ENCODE measurements around the gene HDAC4.
"Not testable (repeated sequence)": the region's sequence is repeated elsewhere in the genome, so short reads cannot be mapped to it uniquely, and the experiment has no call there.

HDAC4 gene

DNA sequence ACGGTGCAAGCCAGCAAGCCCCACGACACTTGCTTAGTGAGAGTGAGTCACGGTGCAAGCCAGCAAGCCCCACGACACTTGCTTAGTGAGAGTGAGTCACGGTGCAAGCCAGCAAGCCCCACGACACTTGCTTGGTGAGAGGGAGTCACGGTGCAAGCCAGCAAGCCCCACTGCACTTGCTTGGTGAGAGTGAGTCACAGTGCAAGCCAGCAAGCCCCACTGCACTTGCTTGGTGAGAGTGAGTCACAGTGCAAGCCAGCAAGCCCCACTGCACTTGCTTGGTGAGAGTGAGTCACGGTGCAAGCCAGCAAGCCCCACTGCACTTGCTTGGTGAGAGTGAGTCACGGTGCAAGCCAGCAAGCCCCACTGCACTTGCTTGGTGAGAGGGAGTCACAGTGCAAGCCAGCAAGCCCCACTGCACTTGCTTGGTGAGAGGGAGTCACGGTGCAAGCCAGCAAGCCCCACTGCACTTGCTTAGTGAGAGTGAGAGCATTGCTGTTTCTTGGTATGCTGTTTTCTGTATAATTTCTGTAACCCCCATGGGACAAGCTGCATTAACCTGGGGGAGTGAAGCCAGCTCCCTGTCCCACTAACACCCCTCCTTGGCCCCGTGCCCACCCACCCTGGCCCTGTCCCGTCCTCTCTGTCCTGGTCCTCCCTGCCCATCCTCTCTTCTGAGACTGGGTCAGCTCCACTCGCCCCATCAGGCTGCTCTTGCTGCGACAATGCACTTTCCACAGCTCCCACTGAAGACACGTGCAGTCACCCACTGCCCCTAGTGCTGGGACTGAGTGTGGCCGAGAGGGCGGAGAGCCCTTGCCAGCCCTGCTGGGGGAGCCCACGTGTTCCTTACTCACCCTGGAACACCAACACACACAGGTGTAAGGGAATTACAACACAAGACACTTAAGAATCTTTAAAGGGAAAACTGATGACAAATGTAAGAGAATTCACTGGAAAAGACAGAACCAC lies 331.2 kb downstream of the HDAC4 start:
- not testable (repeated sequence) for DNase-seq

DNA sequence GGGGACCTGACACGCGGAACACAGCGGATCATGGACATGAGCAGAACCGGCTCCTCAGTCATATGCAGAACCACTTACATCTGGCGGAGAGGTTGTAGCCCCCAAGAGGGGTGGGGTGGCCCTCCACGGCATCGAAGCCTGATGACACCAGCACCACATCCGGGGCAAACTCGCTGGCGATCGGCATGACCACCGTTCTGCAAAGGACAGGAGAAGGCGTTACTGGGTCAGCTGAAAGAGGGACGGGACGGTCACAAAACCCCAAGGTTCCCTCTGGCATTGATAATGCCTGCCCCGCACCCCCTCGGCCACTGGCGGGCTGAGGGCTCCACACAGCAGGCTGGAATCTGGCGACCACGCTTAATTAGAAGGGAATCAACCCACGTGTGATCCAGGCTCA lies 332.4 kb downstream of the HDAC4 start:
- DNase-seq, result no peak

DNA sequence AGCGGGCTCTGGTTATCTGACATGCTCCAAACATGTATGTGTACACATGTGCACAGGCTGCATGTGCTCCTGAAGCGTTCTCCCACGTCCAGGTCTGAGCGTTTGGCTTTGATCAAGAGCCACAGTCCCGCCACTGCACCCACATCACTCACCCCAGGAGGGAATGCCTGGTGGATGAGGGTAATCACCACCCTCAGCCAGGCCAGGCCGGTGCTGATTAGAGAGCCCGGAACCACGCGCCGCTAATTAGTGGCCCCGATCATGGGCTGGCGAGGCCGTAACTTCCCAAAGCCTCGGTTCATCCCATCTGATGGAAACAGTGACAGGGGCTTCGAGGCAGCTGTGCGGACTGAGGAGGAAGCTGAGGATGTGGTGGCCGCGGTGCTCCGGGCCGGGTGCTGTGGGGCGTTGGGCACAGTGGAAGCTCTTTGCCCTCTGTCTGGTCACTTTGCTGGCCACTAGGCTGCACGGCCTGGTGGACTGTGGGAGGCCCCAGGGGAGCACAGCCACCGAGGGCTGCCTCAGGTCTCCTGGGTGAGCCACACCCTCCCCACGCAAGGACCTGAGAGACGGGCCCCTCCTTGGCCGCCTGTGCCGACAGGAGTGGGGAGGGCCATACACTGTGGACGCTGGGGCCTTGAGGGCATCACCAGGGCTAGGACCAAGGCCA lies 333.5 kb downstream of the HDAC4 start:
- no peak for DNase-seq

DNA sequence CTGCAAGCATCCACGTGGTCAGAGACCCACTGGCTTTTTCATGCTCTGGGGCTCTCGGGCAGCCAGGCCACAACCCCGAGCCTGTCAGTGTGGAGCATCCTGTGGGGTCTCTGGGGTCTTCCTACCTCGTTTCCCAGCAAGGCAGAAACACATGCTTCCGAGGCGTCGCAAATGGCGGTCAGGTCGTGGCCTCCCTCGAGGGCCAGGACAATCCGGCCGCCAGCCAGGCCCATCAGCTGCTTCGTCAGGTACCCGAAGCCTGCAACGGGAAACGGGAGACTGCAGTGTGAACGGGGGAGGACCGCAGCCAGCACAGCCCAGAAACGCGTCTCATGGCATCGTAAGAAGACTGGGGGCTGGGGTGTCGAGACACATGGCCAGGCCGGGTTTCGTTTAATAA lies 334.2 kb downstream of the HDAC4 start:
- no peak for DNase-seq

DNA sequence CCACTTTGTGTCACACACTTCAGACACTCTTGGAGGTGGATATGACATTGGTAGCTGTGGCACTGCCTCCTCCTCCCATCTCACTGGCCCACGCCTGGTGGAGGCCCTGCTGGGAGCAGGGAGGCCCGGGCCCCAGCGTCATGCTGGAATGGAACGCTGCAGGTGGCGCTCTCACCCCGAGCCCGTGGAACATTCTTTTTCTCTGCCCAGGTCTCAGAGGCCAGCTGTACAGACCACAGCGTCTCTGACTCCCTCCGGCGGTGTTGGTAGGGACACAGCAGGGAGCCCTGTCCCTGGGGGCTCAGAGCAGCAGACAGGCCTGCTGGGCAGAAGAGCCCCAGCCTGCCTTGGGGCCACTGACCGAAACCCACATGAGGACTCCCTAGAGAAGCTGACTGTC lies 334.9 kb downstream of the HDAC4 start:
- no peak for DNase-seq

DNA sequence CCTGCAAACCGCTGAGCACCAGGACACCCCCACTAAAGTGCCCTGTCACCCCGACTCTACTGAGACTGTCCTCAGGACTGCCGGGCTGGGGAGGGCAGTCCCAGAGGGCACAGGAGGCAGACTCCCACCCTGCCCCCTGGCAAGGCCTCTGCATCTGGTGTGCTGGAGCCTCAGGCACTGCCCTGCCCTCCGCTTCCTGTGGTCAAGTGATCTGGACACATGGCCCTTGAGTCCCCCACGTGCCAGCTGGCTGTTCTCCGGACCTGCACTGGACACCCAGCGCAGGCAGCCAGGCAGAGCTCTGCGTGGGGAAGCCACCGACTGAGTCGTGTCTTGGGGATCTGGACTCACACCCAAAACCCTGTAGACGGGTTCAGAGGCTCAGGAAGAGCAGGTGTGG lies 335.3 kb downstream of the HDAC4 start:
- DNase-seq, result no peak

DNA sequence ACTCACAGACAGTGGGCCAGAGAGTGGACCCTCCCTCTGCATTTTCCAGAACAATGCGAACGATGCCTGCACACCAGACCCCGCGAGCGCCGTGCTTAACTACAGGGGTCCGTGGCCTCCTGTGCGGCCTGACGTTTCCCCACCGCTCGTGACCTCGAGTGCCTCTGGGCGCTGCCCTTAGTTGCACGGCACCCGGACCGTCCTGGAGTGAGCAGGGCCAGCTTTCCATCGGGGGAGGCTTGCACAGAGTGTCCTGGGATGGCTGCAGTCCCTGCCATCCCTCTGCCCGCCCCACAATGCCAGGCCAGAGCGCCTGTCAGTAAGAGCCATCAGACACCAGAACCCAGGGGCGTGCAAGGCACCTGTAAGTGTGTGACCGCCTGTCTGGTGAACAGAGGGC lies 335.9 kb downstream of the HDAC4 start:
- no peak for DNase-seq

DNA sequence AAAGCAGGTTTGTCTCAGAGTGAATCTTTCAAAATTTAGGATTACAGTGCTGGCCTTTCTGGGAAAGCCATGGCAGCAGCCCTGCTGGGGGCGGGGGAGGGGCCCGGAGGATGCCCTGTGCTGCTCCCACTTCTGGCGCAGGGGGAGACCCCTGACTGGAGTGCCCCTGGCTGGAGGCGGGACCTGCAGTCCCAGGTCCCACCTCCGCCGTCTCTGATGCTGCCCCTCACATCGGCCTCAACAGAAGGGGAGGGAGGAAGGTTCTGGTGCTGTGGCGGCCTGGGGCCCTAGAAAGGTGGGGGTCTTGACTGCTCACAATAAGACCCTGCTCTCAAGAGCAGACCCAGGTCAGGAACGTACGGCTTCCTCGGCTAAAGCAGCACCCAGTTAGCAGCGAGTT lies 336.6 kb downstream of the HDAC4 start:
- DNase-seq, result no peak

DNA sequence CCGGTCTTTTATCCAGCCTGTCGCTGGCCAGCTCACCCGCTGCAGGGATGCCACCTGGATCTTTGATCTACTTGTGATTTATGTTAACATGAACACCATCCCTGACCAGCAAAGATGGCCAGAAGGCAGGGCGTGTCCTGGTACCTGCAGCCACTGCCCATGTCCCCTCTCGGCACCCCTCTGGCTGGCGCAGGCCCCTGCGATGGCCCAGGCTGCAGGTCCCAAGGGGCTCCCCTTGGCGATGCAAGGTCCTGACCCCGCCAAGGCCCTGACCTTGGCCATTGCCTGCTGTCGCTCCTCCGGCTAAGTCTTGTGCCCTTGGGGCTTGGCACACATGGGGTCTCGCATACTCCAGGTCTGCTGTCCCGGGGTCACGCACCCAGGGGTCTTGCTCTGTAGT lies 338.1 kb downstream of the HDAC4 start:
- no peak for DNase-seq

DNA sequence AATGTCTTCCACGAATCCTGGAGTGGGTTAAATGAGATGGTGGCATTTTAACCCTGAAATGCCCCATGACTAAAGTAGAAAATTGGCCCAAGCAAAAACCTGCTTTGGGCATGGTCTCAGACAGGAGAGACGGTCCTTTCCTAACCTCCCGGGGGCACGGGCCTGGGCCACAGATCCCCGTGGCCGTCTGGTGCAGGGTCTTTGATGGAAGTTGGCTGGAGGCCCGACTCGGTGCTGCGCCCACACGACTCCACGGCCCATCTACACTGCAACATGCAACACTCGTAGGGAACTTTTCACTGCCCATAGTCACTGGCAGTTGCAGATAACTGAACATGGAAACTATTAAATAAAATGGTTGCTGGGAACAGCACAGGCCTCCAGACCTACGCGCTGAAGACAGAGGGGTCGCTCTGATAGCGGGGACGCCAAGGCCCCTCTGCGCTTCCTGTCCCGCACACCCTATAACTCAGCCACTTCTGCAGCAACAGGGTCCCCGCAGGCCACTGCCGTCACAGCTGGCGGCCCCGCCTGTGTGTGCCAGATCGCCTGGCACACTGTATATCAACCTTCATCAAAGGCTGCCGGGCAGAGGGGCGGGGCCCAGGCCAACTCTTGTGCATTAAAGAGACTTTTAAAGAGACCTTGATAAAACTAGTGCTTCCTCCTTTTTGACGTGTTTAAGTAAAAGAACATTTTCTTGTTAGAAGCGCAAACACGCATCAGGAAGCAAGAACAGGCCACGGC lies 338.8 kb downstream of the HDAC4 start:
- no peak for DNase-seq

DNA sequence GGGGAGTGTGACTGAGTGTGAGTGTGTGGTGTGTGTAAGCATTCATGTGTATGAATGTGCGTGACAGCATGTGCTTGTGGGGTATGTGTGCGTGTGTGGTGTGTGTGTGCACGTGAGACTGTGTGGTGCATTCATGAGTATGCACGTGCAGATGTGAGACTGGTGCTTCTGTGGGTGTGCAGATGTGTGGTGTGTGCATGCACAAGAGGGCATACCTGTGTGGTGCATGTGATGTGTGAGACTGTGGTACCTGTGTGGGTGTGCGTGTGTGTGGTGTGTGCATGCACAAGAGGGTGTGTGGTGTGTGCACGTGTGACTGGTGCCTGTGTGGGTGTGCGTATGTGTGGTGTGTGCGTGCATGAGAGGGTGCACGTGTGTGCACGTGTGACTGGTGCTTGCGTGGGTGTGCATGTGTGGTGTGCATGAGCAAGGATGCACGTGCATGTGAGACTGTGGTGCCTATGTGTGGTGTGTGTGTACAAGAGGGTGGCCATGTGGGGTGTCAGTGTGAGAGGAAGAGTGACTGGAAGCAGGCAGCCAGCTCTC lies 339.6 kb downstream of the HDAC4 start:
- DNase-seq, result no peak

DNA sequence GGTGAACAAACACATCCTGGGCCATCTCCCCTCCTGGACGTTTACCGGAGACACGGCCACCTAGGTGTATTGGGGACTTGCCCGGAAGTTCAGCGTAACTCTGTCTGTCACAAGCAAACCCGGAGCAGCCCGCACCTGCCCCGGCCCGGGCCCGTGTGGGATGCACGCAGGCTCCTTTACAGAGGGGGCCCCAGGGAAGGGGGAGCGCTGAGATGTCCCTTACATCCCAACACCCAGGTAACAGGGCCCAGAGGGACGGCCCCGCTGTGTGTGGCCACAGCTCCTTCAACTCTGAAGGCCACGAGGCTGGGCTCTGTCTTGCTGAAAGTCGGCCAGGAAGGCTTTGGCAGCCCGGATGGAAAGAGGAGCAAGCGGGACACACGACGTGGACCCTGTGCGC lies 340.1 kb downstream of the HDAC4 start:
- DNase-seq, result no peak

DNA sequence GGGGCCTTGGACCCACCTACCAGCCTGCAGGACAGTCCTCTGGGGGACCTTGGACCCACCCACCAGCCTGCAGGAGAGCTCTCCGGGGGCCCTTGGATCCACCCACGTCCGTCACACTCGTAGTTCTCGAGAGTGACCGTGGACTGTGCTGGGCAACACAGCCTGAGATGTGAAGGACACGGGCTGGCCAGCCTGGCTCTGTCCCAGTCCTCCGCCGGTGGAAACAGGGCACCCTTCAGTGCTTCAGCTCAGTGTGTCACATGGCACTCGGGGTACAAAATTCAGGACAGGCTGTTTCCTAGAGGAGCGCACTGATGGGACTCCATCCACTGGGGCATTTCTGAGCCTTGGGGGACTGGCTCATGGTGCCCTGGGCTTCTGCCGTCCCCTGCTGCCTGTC lies 341.0 kb downstream of the HDAC4 start:
- no peak for DNase-seq

DNA sequence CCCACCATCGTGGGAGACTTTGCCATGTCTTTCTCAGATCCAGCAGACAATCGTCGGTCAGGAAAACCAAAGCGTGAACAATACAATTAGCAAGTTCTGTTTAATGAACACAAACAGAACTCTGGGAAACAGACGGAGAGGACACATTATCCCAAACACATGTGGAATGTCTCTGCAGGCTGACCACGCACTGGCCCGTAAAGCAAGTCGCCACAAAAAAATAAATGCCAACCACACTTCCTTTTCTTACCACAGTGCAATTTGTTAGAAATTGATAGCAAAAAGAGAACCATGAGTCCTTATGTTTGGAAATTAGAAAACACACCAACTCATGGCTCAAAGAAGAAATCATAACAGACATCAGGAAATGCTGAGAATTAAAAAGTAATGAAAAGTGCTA lies 342.1 kb downstream of the HDAC4 start:
- no peak for DNase-seq

DNA sequence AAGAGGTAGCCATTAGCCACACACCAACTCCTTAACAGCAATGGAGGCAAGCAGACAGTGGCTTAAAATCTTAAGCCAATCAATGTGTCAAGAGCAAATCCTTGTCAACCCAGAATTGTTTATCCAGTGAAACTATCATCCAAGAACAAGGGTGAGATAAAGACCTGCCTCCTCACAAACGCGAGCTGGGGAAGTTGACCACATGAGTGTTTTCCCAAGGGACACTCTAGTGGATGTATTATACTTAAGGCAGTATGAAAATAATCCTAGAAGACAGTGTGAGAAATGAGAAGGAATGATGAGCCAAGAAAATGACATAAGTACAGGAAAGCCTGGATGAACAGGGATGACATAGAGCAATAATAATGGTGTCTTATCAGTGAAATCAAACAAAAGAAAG lies 343.3 kb downstream of the HDAC4 start:
- DNase-seq, result no peak

DNA sequence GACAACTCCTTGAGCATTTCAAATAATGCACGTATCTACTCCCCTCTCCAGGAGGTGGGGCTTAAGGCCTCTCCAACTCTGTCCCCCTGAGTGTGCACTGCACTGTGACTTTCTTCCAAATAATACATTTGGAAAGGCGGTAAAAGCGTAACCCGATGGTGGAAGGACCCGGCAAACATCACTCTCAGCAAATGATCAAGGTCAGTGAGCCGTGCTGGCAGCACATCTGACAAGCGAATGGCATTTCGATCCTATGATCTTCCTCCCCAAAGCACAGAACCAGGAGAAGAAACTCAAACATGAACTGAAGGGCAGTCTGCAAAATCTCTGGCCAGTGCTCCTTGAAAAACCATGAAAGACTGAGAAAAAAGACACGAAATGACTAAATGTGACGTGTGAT lies 344.2 kb downstream of the HDAC4 start:
- no peak for DNase-seq

DNA sequence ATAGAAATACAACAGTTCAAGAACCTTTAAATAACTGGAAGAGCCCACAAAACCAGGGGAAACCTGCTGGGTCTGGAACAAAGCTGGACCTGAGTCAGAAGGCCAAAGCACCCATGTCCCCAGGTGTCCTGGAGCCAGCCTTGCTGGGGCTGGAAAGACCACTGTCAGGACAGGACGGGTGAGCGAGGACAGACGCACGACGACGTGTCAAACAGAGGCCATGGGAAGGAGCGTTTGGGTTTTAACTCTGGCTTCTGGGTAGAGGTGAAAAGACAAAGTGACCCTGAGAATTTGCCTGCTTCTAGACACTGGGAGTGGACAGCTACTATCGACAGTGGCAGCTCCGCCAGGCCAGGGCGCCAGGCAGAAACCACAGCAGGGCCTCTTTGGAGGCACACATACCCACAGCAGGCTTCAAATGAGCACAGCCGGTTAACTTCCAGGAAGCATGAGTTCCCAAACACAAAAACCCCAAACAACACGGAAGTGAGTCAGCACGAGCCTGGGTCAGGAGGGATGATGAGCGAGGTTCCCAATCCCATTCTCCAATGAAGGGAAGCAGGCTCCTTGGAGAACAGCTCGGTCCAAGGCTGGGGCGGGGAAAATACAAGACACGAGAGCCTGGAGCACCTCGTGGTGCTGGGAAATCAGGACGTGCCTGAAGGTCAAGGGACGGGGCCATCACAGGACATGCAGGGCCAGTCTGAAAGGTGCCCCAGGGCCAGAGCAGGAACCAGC lies 344.9 kb downstream of the HDAC4 start:
- DNase-seq, result no peak

DNA sequence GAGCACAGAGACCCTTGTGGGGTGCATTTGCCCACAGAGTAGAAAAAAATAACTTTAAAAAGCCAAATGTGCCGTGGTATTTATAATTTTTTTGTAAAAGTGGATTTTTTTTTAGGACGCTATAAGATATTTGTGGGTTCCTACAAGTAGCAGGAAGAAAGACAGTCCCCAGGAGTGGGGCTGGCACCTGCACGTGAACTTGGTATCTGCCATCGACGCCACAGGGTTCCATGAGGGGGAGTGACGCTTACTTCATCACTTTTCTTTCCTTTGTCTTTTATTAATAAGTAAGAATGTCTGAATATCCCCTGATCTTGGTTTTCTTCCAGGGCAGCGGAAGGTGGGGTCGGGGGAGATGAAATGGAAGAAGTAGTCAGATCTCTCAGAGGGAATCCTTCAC lies 345.9 kb downstream of the HDAC4 start:
- no peak for DNase-seq

DNA sequence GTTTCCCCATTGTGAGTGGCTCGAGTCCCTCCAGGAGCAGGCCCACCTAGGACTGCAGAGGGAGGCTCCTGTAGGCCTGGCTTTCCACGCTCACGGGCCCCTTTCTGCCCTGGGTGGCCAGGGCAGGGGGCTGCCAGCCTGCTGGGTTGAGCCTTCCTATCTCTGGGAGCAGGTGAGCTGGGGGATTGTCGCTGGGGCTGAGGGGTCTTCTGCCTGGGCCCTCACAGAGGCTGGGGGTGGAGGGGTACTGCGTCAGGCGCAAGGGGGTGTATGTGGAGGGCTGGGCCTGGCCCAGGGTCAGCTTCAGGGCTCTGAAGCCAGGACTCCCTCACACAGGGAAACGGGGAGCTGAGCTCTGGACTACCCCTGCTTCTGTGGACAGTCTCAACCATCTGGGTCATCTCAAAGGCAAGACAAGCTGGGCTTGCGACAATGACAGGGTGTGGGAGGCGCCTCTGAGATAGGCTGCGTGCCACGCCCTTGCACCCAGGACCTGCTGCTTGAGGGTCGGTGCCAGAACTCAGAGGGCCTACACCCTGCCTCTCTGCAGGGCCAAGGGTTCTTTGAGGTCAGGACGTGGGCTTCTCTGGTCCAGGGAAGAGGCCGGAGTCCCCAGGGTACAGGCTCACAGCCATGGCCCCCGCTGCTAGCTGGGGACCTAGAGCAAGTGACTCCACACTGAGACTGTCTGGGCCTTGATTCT lies 346.9 kb downstream of the HDAC4 start:
- no peak for DNase-seq

DNA sequence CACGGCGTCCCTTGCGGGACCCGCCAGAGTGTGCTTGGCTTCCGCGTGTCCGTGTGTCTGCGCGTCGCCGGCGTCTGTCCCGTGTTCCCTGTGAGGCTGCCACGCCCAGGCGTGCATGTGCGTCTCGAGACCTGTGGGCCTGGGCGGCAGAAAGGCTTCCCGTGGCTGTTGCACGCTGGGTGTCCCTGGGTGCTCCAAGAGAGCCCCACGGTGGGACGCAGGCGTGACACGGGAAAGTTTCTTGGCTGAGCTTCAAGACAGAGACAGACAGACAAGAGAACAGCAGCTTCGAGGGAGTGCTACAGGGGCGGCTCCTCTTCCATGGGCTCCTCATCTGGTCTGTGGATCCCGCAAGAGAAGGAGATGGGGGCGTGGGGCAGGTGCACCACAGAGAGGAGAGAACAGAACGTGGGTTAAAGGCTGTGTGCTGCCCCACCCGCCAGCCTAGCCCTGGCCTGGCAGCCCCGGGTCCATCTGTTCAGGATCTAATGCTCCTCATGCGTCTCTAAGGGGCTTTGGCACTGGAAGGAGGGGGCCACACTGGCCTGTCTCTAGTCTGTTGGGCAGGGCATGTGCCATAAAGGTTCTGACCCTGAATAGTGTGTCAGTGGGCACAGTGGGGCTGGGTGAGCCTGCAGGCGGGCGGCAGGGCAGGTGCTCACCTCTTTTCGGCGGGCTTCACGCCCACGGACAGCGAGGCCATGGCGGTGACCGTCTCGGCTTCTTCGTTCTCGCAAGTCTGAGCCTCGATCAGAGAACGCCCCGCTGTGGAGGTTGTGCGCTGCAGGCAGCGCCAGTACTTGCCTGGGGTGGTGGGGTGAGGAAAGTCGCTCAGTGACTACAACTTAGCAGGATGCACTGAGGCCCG lies 347.8 kb downstream of the HDAC4 start:
- no peak for DNase-seq

DNA sequence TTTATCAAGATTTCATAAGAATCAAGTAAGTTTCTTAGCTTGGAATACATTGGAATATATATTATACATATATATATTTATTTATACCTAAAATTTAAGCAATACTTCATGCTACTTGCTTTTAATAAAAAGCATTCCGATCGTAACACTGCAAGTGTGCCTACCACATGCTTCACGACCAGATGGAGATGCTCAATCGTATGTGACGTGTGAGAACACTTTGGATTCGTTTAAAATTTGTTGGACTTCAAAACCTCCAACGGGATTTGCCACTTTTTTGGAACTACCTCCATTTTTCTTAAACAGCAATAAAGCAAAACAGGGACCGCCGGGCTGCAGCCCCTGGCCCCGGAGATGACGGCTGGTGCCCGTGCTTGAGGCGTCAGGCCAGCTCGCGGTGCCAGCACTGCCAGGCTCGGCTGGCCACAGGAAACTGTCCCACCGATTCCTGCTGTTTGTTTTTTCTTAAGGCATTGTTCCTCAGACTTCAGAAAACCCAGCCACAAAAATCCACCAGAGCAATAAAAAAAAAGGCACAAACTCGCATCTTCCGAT lies 348.9 kb downstream of the HDAC4 start:
- no peak for DNase-seq

All from COR-L47 (cell line).